ENCODE data around the gene LRRTM4. TPM values are rescaled to one million over a fixed set of nuclear protein-coding genes. Genes with fewer than 3 reads are reported as not detected.

Gene LRRTM4
- total RNA-seq, 1 experiment from 2014 or later, result 12.0 TPM

DNA sequence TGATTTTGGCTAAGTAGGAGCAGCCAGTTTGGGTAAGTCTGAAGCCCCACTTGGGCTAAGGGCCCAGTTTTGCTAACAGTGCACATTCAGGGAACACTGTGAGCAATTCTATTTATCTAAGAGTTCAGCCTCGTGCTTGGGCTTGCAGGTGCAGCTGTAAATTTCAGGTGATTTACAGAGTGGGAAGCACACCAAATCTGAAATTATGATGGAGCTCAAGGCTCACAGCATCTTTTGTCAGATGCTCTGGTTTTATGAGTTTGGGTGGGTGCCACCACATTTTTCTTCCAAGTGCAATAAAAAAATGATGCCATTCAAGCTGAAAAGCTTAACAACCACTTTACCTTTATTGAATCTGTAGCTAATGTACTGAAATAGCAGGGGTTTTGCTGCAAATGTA is 671.2 kb downstream of the LRRTM4 start:
- Histone ChIP-seq H2BK5ac (ENCODE audit: insufficient read length, low read length) (no peak overlapping the region), H4K91ac (ENCODE audit: insufficient read length, low read depth, low read length) (no peak overlapping the region), H3K9me3 (ENCODE audit: control insufficient read depth, low read depth, low read length) (no peaks in the 10 kb centered on the region), H3K14ac (ENCODE audit: insufficient read depth, low read length) (no peak overlapping the region), H3T11ph (ENCODE audit: low read length) (no peak overlapping the region), H2BK15ac (ENCODE audit: low read depth, low read length) (no peak overlapping the region), H3K4ac (ENCODE audit: low read depth, low read length) (no peak overlapping the region), H4K20me1 (ENCODE audit: control insufficient read depth, insufficient read depth, insufficient read length) (no peaks in the 10 kb centered on the region), H3K27me3 (ENCODE audit: insufficient read depth, low read length) (no peaks in the 10 kb centered on the region), H3K79me1 (ENCODE audit: insufficient read depth, low read depth, low read length, poor library complexity, severe bottlenecking) (no peaks in the 10 kb centered on the region), H3K4me1 (ENCODE audit: insufficient read depth, low read length) (no peaks in the 10 kb centered on the region), H2BK12ac (ENCODE audit: insufficient read length, low read depth, low read length) (no peak overlapping the region), H2AK5ac (ENCODE audit: insufficient read length, low read length) (no peak overlapping the region), H2BK120ac (ENCODE audit: low read depth, low read length, poor library complexity, severe bottlenecking) (no peak overlapping the region), H3K23me2 (ENCODE audit: insufficient read length, low read depth, low read length, poor library complexity, severe bottlenecking) (no peaks in the 10 kb centered on the region), H3K4me2 (ENCODE audit: insufficient read depth, insufficient read length, low read length) (no peak overlapping the region), H2BK20ac (ENCODE audit: low read depth, low read length, poor library complexity, severe bottlenecking) (no peak overlapping the region), H3K9ac (ENCODE audit: extremely low read depth, insufficient read length, low read length) (no peak overlapping the region), H4K5ac (ENCODE audit: insufficient read length, low read depth, low read length) (no peak overlapping the region), H3K56ac (ENCODE audit: insufficient read length, low read depth, low read length) (no peak overlapping the region), H2AFZ (ENCODE audit: low read length) (no peak overlapping the region), H3K18ac (ENCODE audit: insufficient read length, low read depth, low read length) (no peak overlapping the region), H3K23ac (ENCODE audit: insufficient read length, low read depth, low read length) (no peak overlapping the region), H3K27ac (ENCODE audit: insufficient read length, low read depth, low read length) (no peak overlapping the region), H4K8ac (replicated peaks; ENCODE audit: insufficient read length, low read depth, low read length) (no peak overlapping the region), H3K79me2 (ENCODE audit: insufficient read depth, low read length) (no peaks in the 10 kb centered on the region)
- no peak overlapping the region for H3K4me3 Mint-ChIP-seq
- H3K36me3 Mint-ChIP-seq (ENCODE audit: insufficient read depth in 1 of 3, low read depth in 3 of 3), result no peaks in the 10 kb centered on the region
- H3K9me3 Mint-ChIP-seq, result no peaks in the 10 kb centered on the region
- DNase-seq, result no peak
- H3K27me3 Mint-ChIP-seq (ENCODE audit: low read depth), result no peaks in the 10 kb centered on the region
- no CpG with 5 or more reads among the region's 1 CpG for WGBS (ENCODE audit: extremely low coverage, insufficient read length, low lambda C conversion rate)
- no peak overlapping the region for H3K27ac Mint-ChIP-seq
- peaks cover 3 to 5% of the 10 kb centered on the region in 2 experiments; a peak in 2 of 4 replicates for H3K4me1 Mint-ChIP-seq
- TF ChIP-seq, protein P1, sequence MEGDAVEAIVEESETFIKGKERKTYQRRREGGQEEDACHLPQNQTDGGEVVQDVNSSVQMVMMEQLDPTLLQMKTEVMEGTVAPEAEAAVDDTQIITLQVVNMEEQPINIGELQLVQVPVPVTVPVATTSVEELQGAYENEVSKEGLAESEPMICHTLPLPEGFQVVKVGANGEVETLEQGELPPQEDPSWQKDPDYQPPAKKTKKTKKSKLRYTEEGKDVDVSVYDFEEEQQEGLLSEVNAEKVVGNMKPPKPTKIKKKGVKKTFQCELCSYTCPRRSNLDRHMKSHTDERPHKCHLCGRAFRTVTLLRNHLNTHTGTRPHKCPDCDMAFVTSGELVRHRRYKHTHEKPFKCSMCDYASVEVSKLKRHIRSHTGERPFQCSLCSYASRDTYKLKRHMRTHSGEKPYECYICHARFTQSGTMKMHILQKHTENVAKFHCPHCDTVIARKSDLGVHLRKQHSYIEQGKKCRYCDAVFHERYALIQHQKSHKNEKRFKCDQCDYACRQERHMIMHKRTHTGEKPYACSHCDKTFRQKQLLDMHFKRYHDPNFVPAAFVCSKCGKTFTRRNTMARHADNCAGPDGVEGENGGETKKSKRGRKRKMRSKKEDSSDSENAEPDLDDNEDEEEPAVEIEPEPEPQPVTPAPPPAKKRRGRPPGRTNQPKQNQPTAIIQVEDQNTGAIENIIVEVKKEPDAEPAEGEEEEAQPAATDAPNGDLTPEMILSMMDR (conservative IDR thresholded peaks at IDR 0.05), result no peak
